ACHN (cell line): Measurements from ENCODE around the gene INPP5A.

Experiments used
- DNase-seq: peaks from one replicate; pipeline ENCODE4 v3.0.0-alpha.2; 2015
- in situ Hi-C: cut with HindIII; loops from 2 replicates; pipeline ENCODE4 v1.10.0; 2017; ENCODE audit warnings: low sequenced_read_pairs, low pct_ligation_motif_present, low pct_unique_long_range_greater_than_20kb

INPP5A gene

GRCh38 chr10:132708936-132709335, 171.3 kb downstream of the INPP5A start:
- no peak for DNase-seq
- in situ Hi-C loops = no loop called here

DNA sequence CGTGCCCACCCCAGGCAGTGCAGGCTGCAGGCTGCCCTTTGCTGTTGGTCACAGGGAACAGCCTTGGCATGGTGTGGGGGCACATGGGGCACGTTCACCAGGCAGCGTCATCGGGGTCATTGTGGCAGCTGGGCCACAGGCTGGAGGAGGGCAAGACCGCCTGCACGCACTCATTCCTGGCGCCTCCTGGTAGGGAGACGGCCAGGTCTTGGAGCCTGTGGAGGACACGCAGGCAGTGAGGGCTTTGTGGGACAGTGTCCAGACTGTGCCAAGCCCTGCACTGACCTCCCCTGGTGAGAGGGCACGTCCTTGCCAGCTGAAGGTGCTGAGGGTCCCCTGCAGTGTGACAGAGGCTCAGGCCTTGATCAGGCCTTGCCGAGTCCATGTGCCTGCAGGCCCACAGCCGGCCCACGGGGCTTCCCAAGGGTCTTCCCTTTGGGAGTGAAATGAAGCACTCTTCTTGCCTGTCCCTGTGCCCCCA, 171.9 kb downstream of the INPP5A start:
- DNase-seq = no peak
- in situ Hi-C loops = no loop called here

DNA sequence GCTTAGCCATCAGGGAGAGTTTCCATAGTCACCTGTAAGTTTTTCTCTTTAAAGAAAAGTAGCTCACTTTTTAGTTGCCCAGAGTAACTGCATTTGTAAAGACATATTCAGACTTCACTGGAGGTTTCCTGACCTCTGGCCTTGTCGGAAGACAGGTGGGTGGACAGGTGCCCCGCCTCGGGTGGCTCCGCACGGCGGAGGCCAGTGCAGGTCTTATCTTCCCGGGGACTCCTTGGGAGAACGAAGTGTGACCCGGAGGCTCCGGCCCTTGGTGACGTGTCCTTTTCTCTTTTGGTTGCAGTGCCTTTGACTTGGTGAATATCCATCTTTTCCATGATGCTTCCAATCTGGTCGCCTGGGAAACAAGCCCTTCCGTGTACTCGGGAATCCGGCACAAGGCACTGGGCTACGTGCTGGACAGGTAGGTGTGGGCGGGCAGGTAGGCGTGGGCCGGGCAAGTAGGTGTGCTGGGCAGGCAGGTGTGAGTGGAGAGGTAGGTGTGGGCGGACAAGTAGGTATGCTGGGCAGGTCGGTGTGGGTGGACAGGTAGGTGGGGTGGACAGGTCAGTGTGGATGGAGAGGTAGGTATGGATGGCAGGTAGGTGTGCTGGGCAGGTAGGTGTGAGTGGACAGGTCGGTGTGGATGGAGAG, 172.6 kb downstream of the INPP5A start:
- in situ Hi-C loops = no loop called here
- DNase-seq = no peak

DNA sequence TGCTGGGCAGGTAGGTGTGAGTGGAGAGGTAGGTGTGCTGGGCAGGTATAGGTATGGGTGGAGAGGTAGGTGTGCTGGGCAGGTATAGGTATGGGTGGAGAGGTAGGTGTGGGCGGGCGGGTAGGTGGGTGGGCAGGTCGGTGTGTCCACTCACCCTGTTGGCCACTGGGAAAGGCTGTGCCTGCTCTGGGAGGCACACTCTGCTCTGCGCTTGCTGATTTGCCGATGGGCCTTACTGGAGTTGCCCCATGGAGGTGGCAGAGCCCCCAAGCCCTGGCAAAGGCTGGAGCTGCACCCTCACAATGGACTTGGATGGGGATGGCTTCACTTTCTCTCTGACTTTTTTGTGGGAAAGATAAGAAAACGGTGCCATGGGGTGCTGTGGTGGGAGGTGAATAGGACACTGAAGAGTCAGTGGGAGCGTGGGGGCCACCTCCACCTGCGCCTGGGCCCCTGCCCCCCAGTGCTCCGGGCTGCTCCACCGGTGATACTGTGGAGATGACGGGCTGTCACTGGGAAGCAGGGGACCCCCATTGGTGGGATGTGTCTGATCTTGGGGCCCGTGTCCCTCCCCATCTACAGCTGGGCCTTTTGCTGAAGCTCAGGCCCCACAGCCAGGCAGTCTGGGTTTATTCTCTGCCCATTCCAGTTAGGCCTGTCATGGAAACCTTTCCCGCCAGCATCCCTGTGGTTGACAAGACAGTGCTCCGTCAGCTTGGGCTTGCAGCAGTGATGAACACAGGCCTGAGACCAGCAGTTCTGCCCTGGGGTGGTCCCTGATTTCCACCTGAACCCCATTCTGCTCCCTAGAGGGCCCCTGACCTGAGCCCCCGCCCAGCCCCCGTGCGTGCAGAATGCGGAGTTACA, 173.4 kb downstream of the INPP5A start:
- in situ Hi-C loops = no loop called here
- DNase-seq = no peak

GRCh38 chr10:132711613-132712121, 174.1 kb downstream of the INPP5A start:
- DNase-seq = no peak
- in situ Hi-C loops = no loop called here

DNA sequence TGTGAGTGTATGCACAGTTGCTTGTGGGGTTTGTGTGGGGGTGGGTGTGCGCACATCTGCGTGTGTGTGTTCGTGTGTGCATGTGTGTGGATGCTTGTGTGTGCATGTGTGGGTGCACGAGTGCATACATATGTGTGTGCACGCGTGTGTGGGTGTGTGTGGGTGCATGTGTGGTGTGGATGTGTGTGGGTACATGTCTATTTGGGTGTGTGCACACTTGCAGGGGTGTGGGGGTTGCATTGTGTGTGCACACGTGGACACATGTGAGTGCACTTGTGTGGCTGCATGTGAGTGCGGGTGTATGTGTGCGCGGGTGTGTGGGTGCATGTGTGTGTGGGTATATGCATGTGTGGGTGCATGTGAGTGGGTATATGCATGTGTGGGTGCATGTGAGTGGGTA, 174.7 kb downstream of the INPP5A start:
- in situ Hi-C loops = no loop called here
- DNase-seq = no peak

- DNase-seq = no peak
- in situ Hi-C loops = no loop called here
Observed at GRCh38 chr10:132712743-132713142, 175.2 kb downstream of the INPP5A start.

- in situ Hi-C loops = no loop called here
- DNase-seq = no peak
Observed at GRCh38 chr10:132713421-132714095, 176.0 kb downstream of the INPP5A start.

- DNase-seq = no peak
- in situ Hi-C loops = no loop called here
Observed at GRCh38 chr10:132714096-132714985, 176.8 kb downstream of the INPP5A start.

DNA sequence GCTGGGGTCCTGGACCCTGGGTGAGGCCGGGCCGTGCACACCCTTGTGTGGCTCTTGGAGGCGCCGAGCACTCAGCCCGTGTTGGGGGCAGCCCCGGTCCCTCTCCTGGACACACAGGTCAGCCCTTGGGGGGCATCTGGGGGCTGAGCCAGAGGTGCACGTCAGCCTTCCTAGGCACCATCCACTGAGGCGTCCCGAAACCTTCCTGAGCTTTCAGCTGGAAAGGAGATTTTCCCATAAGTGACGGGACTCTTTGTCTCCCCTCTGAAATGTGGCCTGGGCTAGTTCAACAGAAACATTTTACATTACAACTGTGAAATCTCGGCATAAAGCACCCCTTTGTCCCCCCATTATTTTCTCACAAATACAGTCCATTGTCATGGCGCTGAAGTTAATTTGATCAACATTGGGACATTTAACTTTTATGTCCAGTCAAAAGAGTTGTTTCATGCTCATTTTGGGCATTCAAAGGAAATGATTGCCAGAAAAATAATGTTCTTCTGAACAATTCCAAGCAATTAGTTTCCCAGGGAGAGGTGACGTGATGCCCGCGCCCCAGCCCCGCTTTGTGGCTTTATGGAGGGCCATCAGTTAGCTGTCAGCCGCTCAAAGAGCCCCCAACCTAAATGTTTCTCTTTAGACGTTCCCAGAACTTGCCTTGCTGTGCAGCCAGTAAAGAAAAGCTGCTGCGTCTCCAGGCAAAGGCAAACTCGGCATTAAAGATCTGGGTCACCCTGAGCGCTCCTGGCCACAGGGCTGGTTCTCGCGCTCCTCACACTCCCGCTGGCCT, 177.6 kb downstream of the INPP5A start:
- in situ Hi-C loops = no loop called here

GRCh38 chr10:132715776-132716680, 178.4 kb downstream of the INPP5A start:
- no peak for DNase-seq
- in situ Hi-C loops = no loop called here

More for the DNA sequence above, 177.6 kb downstream of the INPP5A start:
- no peak for DNase-seq

- no peak for DNase-seq
- in situ Hi-C loops = no loop called here
Observed at GRCh38 chr10:132716691-132717490, 179.3 kb downstream of the INPP5A start.

GRCh38 chr10:132721725-132722124, 184.1 kb downstream of the INPP5A start:
- in situ Hi-C loops = no loop called here
- no peak for DNase-seq

DNA sequence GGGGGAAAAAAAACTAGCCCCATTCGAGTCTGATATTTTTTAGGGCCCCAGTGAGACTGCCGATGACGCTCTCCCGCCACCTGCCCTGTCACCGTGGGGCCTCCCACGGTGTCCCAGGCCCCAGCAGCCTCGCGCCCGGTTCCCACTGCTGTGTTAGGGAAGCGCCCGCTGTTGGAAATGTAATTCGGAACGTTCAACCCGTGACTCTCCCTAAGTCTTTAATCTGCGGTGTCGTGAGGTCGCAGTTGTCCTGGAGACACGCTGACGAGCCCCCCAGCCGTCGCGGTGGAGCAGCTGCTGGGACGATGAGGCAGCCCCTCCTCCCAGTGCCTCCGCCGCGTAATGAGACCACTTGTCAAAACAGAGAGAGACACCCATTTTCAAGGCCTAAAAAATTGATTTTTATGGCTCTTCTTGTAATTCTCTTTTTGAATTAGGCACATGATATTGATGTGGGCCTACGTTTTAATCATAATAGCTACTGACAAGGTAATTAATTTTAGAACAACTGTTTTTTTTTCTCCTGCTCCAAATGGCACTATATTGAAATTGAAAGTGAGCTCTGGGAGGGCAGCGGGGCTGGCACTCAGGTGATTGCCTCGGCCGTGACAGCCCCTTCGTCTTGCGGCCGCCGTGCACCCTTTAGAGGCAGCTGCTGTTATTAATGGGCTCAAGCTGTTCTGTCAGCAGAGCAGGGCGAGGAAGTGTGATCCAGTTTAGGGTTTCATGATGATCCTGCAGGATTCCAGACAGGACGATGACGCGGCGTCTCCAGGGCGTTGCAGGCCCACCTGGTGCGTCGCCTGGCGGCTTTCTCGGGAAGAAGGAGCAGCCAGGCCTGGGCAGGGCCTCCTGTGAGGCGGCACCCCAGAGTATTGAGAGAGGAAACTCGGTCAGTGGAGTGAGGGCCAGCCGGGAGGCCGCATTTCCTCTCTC, 185.1 kb downstream of the INPP5A start:
- DNase-seq = no peak
- in situ Hi-C loops = no loop called here
